ENCODE data around the gene VAV3. TPM values are rescaled to one million over a fixed set of nuclear protein-coding genes. Genes with fewer than 3 reads are reported as not detected.

VAV3 gene
- total and polyA plus RNA-seq, 2 of the 8 experiments (the other 6 are each of a cell fraction or from before 2014, with no cell fraction given): 2.9 to 7.9 TPM

DNA sequence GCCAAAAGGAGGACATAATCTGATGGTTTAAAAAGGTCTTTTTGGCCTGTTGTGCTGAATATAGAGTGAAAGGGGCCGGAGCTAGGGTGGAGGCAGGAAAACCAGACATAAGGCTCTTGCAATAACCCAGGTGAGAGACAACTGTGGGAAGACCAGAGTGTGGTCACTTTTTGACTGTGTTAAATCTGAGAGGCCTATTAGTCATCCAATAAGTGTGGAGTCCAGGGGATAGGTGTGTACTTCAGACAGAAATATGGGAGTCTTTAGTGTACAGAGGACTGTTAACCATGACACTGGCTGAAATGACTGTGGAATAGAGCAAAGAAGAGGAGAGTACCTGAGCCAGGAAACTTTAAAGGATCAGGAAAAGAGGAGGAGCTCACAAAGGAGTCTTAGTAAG is 89.3 kb downstream of the VAV3 start:
- H3K56ac ChIP-seq (replicated peaks; ENCODE audit: insufficient read length, low read depth, low read length): no peak overlapping the region
- POLR2A ChIA-PET (ENCODE audit: partially characterized antibody): no interaction called here
- no peak for DNase-seq (ENCODE audit: low read depth in 1 of 2, low spot score in 2 of 2)
- H2BK15ac ChIP-seq (ENCODE audit: low read length): no peak overlapping the region
- FAIRE-seq: no peak
- peaks cover 0 to 5% (median 0%) of the 10 kb centered on the region in 4 experiments; a peak in 2 of 7 replicates for H3K4me1 ChIP-seq (replicated peaks in 1 of 4; ENCODE audit: control insufficient read depth in 3 of 4, insufficient read depth in 4 of 4, low read length in 3 of 4)
- H4K91ac ChIP-seq (replicated peaks; ENCODE audit: insufficient read length, low read length): no peak overlapping the region
- H3K4me3 ChIP-seq (ENCODE audit: extremely low read depth in 1 of 4, insufficient read depth in 2 of 4, low read depth in 3 of 4, low read length in 4 of 4): no peak overlapping the region
- no peak overlapping the region for H3K4me2 ChIP-seq (ENCODE audit: insufficient read depth in 1 of 2, low read depth in 2 of 2, low read length in 2 of 2)
- no peak overlapping the region for H4K5ac ChIP-seq (ENCODE audit: insufficient read length, low read depth, low read length)
- H3K27me3 ChIP-seq (replicated peaks in 1 of 4; ENCODE audit: control insufficient read depth in 3 of 4, extremely low read depth in 1 of 4, insufficient read depth in 3 of 4, low read length in 3 of 4): no peaks in the 10 kb centered on the region
- no peak overlapping the region for H3K23ac ChIP-seq (ENCODE audit: insufficient read length)
- no peaks in the 10 kb centered on the region for H3K79me2 ChIP-seq (ENCODE audit: control insufficient read depth in 1 of 2, insufficient read depth in 2 of 2, low read length in 2 of 2)
- H2BK120ac ChIP-seq (replicated peaks; ENCODE audit: low read depth, low read length): no peak overlapping the region
- H3K27ac ChIP-seq (ENCODE audit: low read depth, low read length): no peak overlapping the region
- no peak overlapping the region for H3K14ac ChIP-seq (ENCODE audit: insufficient read length)
- CTCF ChIA-PET (ENCODE audit: partially characterized antibody): interaction anchor here (0.6 kb wide), 1 partner anchor 90 kb away, joined by 4 read pairs; no protein-coding TSS in a partner anchor
- H4K8ac ChIP-seq (ENCODE audit: extremely low read depth, insufficient read depth, low read length): no peak overlapping the region
- no peak overlapping the region for H2AK5ac ChIP-seq (ENCODE audit: low read depth, low read length)
- no peaks in the 10 kb centered on the region for H3K79me1 ChIP-seq (ENCODE audit: low read depth, low read length)
- H2AFZ ChIP-seq (ENCODE audit: low read length): no peak overlapping the region
- no peak overlapping the region for H2BK20ac ChIP-seq (ENCODE audit: low read length)
- H3K4ac ChIP-seq (replicated peaks; ENCODE audit: insufficient read length, low read depth, low read length): no peak overlapping the region
- H3K23me2 ChIP-seq (ENCODE audit: low read depth, low read length): no peaks in the 10 kb centered on the region
- H3K18ac ChIP-seq (ENCODE audit: extremely low read depth, low read length): no peak overlapping the region
- no peak overlapping the region for H3K9ac ChIP-seq (replicated peaks in 1 of 4; ENCODE audit: extremely low read depth in 1 of 4, low read depth in 3 of 4, low read length in 3 of 4)
- H2BK5ac ChIP-seq (ENCODE audit: low read depth, low read length): no peak overlapping the region
- H2BK12ac ChIP-seq (ENCODE audit: low read depth, low read length): no peak overlapping the region
- no peaks in the 10 kb centered on the region for H3K36me3 ChIP-seq (ENCODE audit: control insufficient read depth in 2 of 4, insufficient read depth in 4 of 4, low read length in 3 of 4)
- 0 out of 4 replicates have a peak, but pooled peaks cover 0 to under 1% of the 10 kb centered on the region in 2 experiments for H3K9me3 ChIP-seq (ENCODE audit: insufficient read depth in 2 of 2, low read depth in 1 of 2, low read length in 1 of 2)
- WGBS, 2 experiments (ENCODE audit: extremely low coverage in 1 of 2, insufficient coverage in 1 of 2, insufficient read length in 1 of 2, insufficient replicate concordance in 2 of 2, low coverage in 1 of 2, low lambda C conversion rate in 2 of 2, missing lambda C conversion rate in 1 of 2): 93% methylated on average over 1 of the region's 1 CpG; no CpG with 5 or more reads in 1 of the 2 experiments
- no peaks in the 10 kb centered on the region for H4K20me1 ChIP-seq (replicated peaks in 1 of 2; ENCODE audit: control insufficient read depth in 1 of 2, insufficient read depth in 2 of 2, low read length in 2 of 2)
- TF ChIP-seq MAFK (IDR thresholded peaks at IDR 0.05; ENCODE audit: low read depth, low read length) (no peak), GABPA (IDR thresholded peaks at IDR 0.05; ENCODE audit: borderline replicate concordance, insufficient read depth, low read length) (no peak), EZH2 (IDR thresholded peaks at IDR 0.05; ENCODE audit: low read depth, low read length, severe bottlenecking) (no peak), CBX5 (IDR thresholded peaks at IDR 0.05; ENCODE audit: low read depth, low read length) (no peak), SIX5 (IDR thresholded peaks at IDR 0.05; ENCODE audit: low read depth, low read length) (no peak), TAF1 (IDR thresholded peaks at IDR 0.05; ENCODE audit: low read depth, low read length) (no peak), SP1 (IDR thresholded peaks at IDR 0.05; ENCODE audit: low read depth, low read length) (no peak), EP300 (IDR thresholded peaks at IDR 0.05; ENCODE audit: borderline replicate concordance in 1 of 2, low read depth in 2 of 2, low read length in 2 of 2) (no peak)
